Liver (tissue), 10 donors: ENCODE results near the gene SMIM1. TPM values are rescaled to one million over a fixed set of nuclear protein-coding genes. Genes with fewer than 3 reads are reported as not detected.

Experiments
- DNase-seq: peaks from one replicate; pipeline ENCODE4 v3.0.0-alpha.2; 2017; ENCODE audit warnings: low spot score
- H3K27ac ChIP-seq, 2 donors: one replicate each; pipeline ENCODE4 v1.7.0; 2013; ENCODE audit warnings: inconsistent platforms in 2 of 2, low read length in 2 of 2, control low read depth in 1 of 2, low read depth in 1 of 2, mild to moderate bottlenecking in 1 of 2
- H3K27me3 ChIP-seq, 4 donors: one replicate each; pipeline versions ENCODE4 v1.6.1 to v1.7.0; 2013; ENCODE audit warnings: low read length in 3 of 4, inconsistent platforms in 1 of 4, mild to moderate bottlenecking in 1 of 4, moderate library complexity in 1 of 4; ENCODE audit not compliant: control insufficient read depth in 4 of 4, insufficient read depth in 4 of 4
- H3K36me3 ChIP-seq, 4 donors: one replicate each; pipeline versions ENCODE4 v1.6.1 to v1.7.0; 2013; ENCODE audit warnings: low read length in 3 of 4, mild to moderate bottlenecking in 3 of 4, low read depth in 1 of 4, moderate library complexity in 1 of 4; ENCODE audit not compliant: control insufficient read depth in 4 of 4, insufficient read depth in 3 of 4
- H3K4me1 ChIP-seq, 4 donors: one replicate each; pipeline versions ENCODE4 v1.6.1 to v1.7.0; 2013; ENCODE audit warnings: low read length in 3 of 4, mild to moderate bottlenecking in 3 of 4, moderate library complexity in 1 of 4; ENCODE audit not compliant: control insufficient read depth in 4 of 4, insufficient read depth in 4 of 4
- H3K4me3 ChIP-seq, 3 donors: one replicate each; pipeline versions ENCODE4 v1.6.1 to v1.7.0; 2013; ENCODE audit warnings: low read length in 3 of 3, control low read depth in 1 of 3, low read depth in 1 of 3, mild to moderate bottlenecking in 1 of 3
- H3K9ac ChIP-seq, 2 donors: one replicate each; pipeline ENCODE4 v1.7.0; 2013; ENCODE audit warnings: low read length in 2 of 2, mild to moderate bottlenecking in 2 of 2, moderate library complexity in 2 of 2, control low read depth in 1 of 2, low read depth in 1 of 2
- H3K9me3 ChIP-seq, 4 donors: one replicate each; pipeline versions ENCODE4 v1.6.1 to v1.7.0; 2013; ENCODE audit warnings: low read length in 3 of 4; ENCODE audit not compliant: control insufficient read depth in 4 of 4
- HNF4A ChIP-seq, 2 donors: conservative IDR thresholded peaks; 2 replicates each; pipeline ENCODE4 v1.6.1; 2016; ENCODE audit warnings: antibody characterized with exemption in 2 of 2, mild to moderate bottlenecking in 2 of 2
- NR2F2 ChIP-seq: IDR thresholded peaks from 2 replicates; pipeline ENCODE4 v1.6.1; 2016; ENCODE audit warnings: antibody characterized with exemption
- TAF1 ChIP-seq: conservative IDR thresholded peaks from 2 replicates; pipeline ENCODE4 v1.6.1; 2016; ENCODE audit warnings: antibody characterized with exemption, mild to moderate bottlenecking
- WGBS: extraction: QIAGEN DNeasy Blood & Tissue Kit; methylation state at CpG from one replicate; pipeline ENCODE4 v1.1.7; 2013; 5-methylcytosine and 5-hydroxymethylcytosine counted together
- polyA plus RNA-seq, 2 donors: library from polyadenylated mRNA; stranded (reverse) in 1 of 2; unstranded in 1 of 2; fragments of 200-250 nt in 1 of 2; fragments of >200 nt in 1 of 2; fragmentation: Nextera tagmentation in 1 of 2; extraction: Ambion mirVana in 1 of 2; gene quantifications; one replicate each; pipeline versions ENCODE4 v1.2.1 to v1.2.3, GENCODE V29; 2013 to 2015
- small RNA-seq: library from RNA; depleted of rRNA; stranded (forward); fragments of <200 nt; gene quantifications from one replicate; pipeline ENCODE3, GENCODE V24; 2014
- total RNA-seq, 2 donors: library from RNA; depleted of rRNA; stranded (reverse); fragments of >200 nt; gene quantifications; one replicate each; pipeline ENCODE4 v1.2.3, GENCODE V29; 2014
- TF ChIP-seq, protein P1 (sequence below): IDR thresholded peaks from 2 replicates; pipeline ENCODE4 v1.6.1; 2016; ENCODE audit warnings: antibody characterized with exemption
- donor health status: healthy.
- donor health status: healthy.
- donor health status: healthy.
- donor health status: healthy.
- donor health status: healthy.

SMIM1 gene
- total and polyA plus RNA-seq, 4 donors, result 1.8 to 82.9 (median 10.3) TPM

DNA sequence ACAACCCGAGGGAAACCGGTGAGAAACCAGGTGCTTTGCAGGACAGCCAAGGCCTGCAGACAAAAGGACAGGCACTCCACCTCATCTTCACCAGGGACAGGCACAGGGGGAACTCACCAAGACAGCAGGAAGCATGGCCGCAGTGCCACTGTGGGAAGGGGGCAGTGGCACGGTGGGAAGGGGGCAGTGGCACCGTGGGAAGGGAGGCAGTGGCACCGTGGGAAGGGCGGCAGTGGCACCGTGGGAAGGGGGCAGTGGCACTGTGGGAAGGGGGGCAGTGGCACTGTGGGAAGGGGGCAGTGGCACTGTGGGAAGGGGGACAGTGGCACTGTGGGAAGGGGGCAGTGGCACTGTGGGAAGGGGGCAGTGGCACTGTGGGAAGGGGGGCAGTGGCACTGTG, 52.1 kb downstream of the SMIM1 start:
- Histone ChIP-seq H3K27me3 (no peaks in the 10 kb centered on the region), H3K9me3 (no peaks in the 10 kb centered on the region), H3K9ac (no peak overlapping the region), H3K4me3 (no peak overlapping the region), H3K27ac (no peak overlapping the region), H3K36me3 (peaks cover 2 to 90% (median 45%) of the 10 kb centered on the region in 4 donors), H3K4me1 (no peaks in the 10 kb centered on the region)
- 92% methylated on average over 8 of the region's 8 CpGs for WGBS
- TF ChIP-seq TAF1 (no peak), NR2F2 (no peak)
- TF ChIP-seq, protein P1, sequence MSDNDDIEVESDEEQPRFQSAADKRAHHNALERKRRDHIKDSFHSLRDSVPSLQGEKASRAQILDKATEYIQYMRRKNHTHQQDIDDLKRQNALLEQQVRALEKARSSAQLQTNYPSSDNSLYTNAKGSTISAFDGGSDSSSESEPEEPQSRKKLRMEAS, result no peak
- DNase-seq, result no peak

DNA sequence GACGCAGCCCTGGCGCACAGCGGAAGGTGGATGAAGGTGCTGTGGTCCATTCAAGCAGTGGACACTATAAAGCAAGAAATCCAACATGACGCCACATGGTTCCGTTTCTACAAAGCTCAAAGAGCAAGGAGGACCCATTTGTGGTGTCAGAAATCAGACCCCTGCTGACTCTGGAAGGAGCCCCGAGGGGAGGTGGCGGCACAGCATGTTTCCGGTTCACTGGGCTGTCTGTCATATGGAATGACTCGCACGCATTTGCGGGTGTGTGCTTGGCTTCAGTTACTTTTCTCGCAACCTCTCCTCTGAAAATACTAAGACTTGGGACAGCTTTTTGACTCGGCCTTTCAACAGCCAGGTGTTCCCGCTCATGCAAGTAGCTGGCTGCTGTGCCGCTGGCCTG, 52.8 kb downstream of the SMIM1 start:
- Histone ChIP-seq H3K9ac (no peak overlapping the region), H3K4me3 (no peak overlapping the region), H3K27ac (no peak overlapping the region), H3K4me1 (no peaks in the 10 kb centered on the region), H3K9me3 (no peaks in the 10 kb centered on the region), H3K36me3 (peaks cover 6 to 90% (median 48%) of the 10 kb centered on the region in 4 donors), H3K27me3 (no peaks in the 10 kb centered on the region)
- DNase-seq, result no peak
- WGBS, result 94% methylated on average over 15 of the region's 15 CpGs
- no peak for TF ChIP-seq HNF4A (conservative IDR thresholded peaks at IDR 0.05)

Small RNAs within 50 kb of the gene (small RNA-seq; reads per million reads assigned to genes)
- gene RF02197, result not detected
- not detected for gene RN7SL574P

Other genes with a start within 250 kb of the SMIM1 start
- 10 to 100 TPM in 1 of 2 donors, 1 to 10 TPM in 1; 4.6 to 11.0 TPM for gene MEGF6, start 161.2 kb upstream of the SMIM1 start, total RNA-seq
- 1 to 10 TPM; 1.3 to 3.4 TPM for gene MEGF6, start 161.2 kb upstream of the SMIM1 start, polyA plus RNA-seq
- gene TPRG1L, start 147.7 kb upstream of the SMIM1 start, total RNA-seq, result 10 to 100 TPM; 29.3 to 42.5 TPM
- 10 to 100 TPM; 45.3 to 51.0 TPM for gene TPRG1L, start 147.7 kb upstream of the SMIM1 start, polyA plus RNA-seq
- gene WRAP73, start 122.6 kb upstream of the SMIM1 start, total RNA-seq, result 10 to 100 TPM; 10.7 to 14.6 TPM
- 1 to 10 TPM; 7.6 to 9.4 TPM for gene WRAP73, start 122.6 kb upstream of the SMIM1 start, polyA plus RNA-seq
- under 1 TPM; 0.08 to 0.19 TPM for gene TP73, start 120.2 kb upstream of the SMIM1 start, total RNA-seq
- gene TP73, start 120.2 kb upstream of the SMIM1 start, polyA plus RNA-seq, result under 1 TPM; 0.18 to 0.29 TPM
- not detected for gene CCDC27, start 20.3 kb upstream of the SMIM1 start, total RNA-seq
- not detected for gene CCDC27, start 20.3 kb upstream of the SMIM1 start, polyA plus RNA-seq
- 10 to 100 TPM; 13.2 to 23.8 TPM for gene LRRC47, start 23.7 kb downstream of the SMIM1 start, total RNA-seq
- gene LRRC47, start 23.7 kb downstream of the SMIM1 start, polyA plus RNA-seq, result 10 to 100 TPM in 1 of 2 donors, 1 to 10 TPM in 1; 8.7 to 17.5 TPM
- 10 to 100 TPM in 1 of 2 donors, 1 to 10 TPM in 1; 9.1 to 23.2 TPM for gene CEP104, start 84.5 kb downstream of the SMIM1 start, total RNA-seq
- 10 to 100 TPM in 1 of 2 donors, 1 to 10 TPM in 1; 7.5 to 14.9 TPM for gene CEP104, start 84.5 kb downstream of the SMIM1 start, polyA plus RNA-seq
- 1 to 10 TPM; 4.2 to 6.1 TPM for gene DFFB, start 84.7 kb downstream of the SMIM1 start, total RNA-seq
- gene DFFB, start 84.7 kb downstream of the SMIM1 start, polyA plus RNA-seq, result 1 to 10 TPM in 1 of 2 donors, under 1 TPM in 1; 0.92 to 1.6 TPM
- 10 to 100 TPM; 15.9 to 17.0 TPM for gene C1orf174, start 127.5 kb downstream of the SMIM1 start, total RNA-seq
- 10 to 100 TPM; 10.4 to 11.8 TPM for gene C1orf174, start 127.5 kb downstream of the SMIM1 start, polyA plus RNA-seq